WTC11 (cell line): Measurements from ENCODE around the gene IQGAP2.

Experiments
- ATF3 ChIP-seq: sonication (generic); formaldehyde crosslinking; conservative IDR thresholded peaks from 2 replicates; pipeline ENCODE4 v1.8.1; 2022; ENCODE audit warnings: mild to moderate bottlenecking, missing genetic modification reagents
- CTCF ChIP-seq: fragments of 200-600 bp; IDR thresholded peaks from 2 replicates; pipeline ENCODE4 v1.8.0; 2022; ENCODE audit warnings: antibody characterized with exemption
- EMX1 ChIP-seq: fragments of 250-450 bp; sonication (Bioruptor Pico); IDR thresholded peaks from 2 replicates; pipeline ENCODE4 v1.8.0; 2021; ENCODE audit warnings: mild to moderate bottlenecking
- FOXP1 ChIP-seq: sonication (generic); formaldehyde crosslinking; IDR thresholded peaks from 2 replicates; pipeline ENCODE4 v1.8.0; 2022; ENCODE audit warnings: missing genetic modification reagents, mild to moderate bottlenecking, moderate library complexity, borderline replicate concordance
- MAX ChIP-seq: sonication (generic); formaldehyde crosslinking; IDR thresholded peaks from 2 replicates; pipeline ENCODE4 v1.8.0; 2022; ENCODE audit warnings: mild to moderate bottlenecking, missing genetic modification reagents
- NFYB ChIP-seq: sonication (generic); formaldehyde crosslinking; conservative IDR thresholded peaks from 2 replicates; pipeline ENCODE4 v1.8.0; 2022; ENCODE audit warnings: low read depth, missing genetic modification reagents
- TEAD4 ChIP-seq: sonication (generic); formaldehyde crosslinking; IDR thresholded peaks from 2 replicates; pipeline ENCODE4 v1.8.0; 2022; ENCODE audit warnings: mild to moderate bottlenecking, missing genetic modification reagents
- USF2 ChIP-seq: sonication (generic); formaldehyde crosslinking; IDR thresholded peaks from 2 replicates; pipeline ENCODE4 v1.8.1; 2023; ENCODE audit warnings: mild to moderate bottlenecking, missing genetic modification reagents, moderate library complexity
- ZNF281 ChIP-seq: sonication (generic); formaldehyde crosslinking; IDR thresholded peaks from 2 replicates; pipeline ENCODE4 v1.8.0; 2023; ENCODE audit warnings: mild to moderate bottlenecking, missing genetic modification reagents

GRCh38 chr5:76745670-76746069, 342.6 kb downstream of the IQGAP2 start:
- no peak for TF ChIP-seq TEAD4
- no peak for TF ChIP-seq ATF3
- TF ChIP-seq CTCF, result no peak
- TF ChIP-seq FOXP1 (CRISPR knock-in tag), result no peak
- no peak for TF ChIP-seq USF2
- TF ChIP-seq ZNF281 (CRISPR knock-in tag), result no peak
- no peak for TF ChIP-seq EMX1 (CRISPR knock-in tag)
- no peak for TF ChIP-seq MAX (CRISPR knock-in tag)
- no peak for TF ChIP-seq NFYB (CRISPR knock-in tag)
